NK-92 (cell line): Measurements from ENCODE around the gene FBXL2.
"Not testable (repeated sequence)": the region's sequence is repeated elsewhere in the genome, so short reads cannot be mapped to it uniquely, and the experiment has no call there.

Experiments
- DNase-seq: peaks from one replicate; lab custom pipeline; 2025; ENCODE audit not compliant: unreplicated experiment; lab: John Stamatoyannopoulos, UW

Gene FBXL2

DNA sequence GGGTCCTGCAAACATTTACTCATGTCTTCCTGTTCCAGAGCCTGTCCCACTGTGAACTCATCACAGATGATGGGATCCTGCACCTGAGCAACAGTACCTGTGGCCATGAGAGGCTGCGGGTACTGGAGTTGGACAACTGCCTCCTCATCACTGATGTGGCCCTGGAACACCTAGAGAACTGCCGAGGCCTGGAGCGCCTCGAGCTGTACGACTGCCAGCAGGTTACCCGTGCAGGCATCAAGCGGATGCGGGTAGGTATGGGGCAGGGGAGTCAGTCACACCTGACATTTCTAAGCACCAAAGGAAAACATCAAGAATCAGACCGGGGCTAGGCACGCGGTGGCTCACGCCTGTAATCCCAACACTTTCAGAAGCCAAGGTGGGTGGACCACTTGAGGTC is 106.7 kb downstream of the FBXL2 start:
- no peak for DNase-seq

DNA sequence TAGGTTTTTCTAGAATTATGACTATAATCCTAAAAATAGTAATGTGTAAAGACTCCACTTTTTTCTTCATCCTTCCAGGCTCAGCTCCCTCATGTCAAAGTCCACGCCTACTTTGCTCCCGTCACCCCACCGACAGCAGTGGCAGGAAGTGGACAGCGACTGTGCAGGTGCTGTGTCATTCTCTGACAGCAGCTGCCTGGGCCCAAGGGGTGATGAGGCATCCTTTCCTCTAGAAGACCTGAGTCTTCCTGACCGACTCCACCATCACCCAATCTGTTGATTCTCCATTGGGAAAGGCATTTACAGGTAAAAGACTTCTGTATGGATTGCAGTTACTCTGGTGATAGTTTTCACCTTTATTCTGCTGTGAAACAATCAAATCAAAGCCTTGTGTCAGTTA is 108.2 kb downstream of the FBXL2 start:
- DNase-seq, result no peak

DNA sequence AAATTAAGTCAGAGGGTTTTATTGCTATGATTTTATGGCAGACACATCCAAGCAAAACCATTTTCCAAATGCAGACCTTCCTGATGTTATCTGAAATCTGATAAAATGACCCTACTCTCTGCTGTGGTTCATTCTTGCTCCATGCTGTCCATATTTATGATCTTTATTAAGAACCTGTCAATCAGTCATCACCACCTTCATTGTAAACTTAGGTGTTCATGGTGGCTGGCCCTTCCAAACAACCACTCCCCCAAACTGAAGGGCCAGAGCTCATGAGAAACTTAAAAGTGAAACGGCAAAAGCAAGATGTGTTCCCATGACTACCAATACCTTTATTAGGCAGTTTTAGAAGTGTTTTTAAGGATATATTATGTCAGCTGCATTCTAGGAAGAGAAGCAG is 109.4 kb downstream of the FBXL2 start:
- DNase-seq, result no peak

DNA sequence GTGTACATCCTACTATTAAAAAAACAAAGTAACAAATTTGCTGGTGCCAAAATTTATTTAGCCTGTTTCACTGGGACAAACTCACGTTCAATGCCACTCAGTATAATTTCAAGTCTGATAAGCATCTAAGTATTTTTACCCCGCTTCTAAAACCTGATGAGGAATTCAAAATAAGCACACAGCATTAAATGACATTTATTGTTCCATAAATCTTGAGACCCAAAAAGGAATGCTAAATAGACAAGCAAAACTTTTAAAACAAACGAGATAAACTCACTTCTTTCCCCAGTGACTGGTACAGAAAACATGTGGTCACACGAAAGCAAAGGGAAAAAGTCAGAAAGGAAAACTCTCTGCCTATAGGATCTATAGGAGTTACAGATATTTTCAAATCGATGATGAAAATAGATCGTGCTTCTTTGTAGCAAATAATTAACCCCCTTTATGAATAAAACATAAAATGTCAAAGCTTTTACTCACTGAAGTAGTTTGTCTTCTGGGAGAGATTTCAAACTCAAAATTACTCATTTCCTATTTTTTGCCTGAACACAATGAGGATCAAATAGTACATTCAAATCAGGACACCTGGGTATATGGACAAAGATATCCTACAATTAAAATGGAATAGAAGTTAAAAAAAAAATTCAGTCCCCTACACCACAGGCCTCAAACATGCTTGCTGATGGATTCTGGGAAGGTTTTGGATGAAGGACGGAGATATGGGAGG is 111.3 kb downstream of the FBXL2 start:
- DNase-seq, result no peak

DNA sequence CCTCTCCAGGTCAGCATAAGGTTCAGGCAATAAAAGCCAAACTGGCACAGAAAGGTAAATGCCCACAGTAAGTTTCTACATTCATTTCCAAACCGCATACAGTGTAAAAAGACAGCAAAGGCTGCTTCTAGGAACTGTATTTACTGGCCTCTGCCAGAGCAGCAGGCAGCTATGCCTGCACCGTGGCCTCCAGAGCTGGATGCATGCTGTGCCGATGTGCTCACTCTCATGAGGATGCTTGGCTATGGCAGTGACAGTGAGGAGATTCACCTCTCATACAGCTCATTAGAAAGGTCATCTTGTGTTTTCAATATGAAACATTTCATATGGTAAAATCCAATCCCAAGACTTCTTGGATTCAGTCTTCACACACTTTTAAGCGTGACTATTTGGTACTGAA is 112.7 kb downstream of the FBXL2 start:
- no peak for DNase-seq

DNA sequence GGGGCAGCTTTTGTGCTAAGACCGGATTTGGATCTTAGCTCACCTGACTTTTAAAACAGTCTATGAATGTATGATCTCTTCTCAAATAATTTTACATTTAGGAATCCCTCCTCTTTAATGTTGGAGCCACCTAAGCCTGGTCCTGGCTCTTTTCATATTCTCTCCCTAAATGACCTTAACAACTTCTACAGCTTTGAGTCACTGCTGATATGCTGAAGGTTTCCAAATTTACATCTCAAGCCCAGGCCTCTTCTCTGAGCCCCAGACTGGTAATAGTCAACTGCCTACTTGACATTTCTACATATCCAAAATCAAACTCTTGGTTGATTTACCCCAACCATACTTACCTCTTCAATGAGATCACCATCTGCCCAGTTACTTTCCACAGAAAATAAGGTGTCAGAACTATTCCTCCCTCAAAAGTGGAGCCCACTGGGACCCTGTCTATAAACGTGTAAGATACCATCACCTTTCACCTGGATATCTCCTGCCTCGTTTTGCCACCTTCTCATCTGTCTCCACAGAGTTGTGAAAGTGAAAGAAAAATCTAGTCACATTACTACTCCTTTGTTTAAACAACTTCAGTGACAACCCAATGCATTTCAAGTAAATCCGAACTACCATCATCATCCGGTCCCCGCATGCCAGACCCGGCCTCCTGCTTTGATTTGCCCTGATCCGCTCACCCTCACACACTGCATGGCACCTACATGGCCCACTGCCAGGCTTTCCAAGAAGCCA is 114.2 kb downstream of the FBXL2 start:
- no peak for DNase-seq

DNA sequence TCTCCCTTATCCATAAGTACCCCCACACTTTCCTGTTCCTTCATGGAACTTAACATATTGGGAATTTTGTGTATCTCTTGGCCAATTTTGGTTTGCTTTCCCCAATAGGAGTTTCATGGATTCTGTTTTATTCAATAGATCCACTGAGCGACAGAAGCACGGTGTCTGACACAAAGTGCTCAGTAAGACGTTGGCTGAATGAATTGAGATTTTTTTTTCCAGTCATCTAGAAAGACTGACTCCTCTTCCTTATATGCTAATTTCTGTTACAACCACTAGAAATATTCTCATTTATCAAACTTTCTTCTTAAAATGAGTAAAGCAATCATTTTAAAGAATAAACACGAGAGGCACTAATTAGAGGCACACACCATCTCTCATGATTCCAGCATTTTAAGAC is 114.9 kb downstream of the FBXL2 start:
- no peak for DNase-seq

DNA sequence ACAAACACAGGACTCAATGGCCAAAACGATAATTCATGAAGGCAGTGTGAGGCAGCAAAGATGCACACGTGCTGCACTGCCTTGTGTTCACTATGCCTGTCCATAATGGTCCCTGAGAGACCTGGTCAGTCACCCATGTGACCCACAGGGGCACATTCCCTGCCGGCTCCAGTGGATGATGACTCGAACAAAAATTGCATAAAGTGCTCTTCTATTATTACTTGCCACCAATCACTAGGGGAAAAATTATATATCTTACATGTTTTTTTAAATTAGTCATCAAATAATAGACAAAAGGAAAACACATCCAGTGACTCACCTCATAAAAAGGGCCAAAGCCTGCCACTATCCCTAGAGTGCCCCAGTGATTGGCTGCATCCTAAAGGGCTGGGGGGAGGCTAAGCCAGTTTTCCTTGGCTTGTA is 115.5 kb downstream of the FBXL2 start:
- DNase-seq, result no peak

DNA sequence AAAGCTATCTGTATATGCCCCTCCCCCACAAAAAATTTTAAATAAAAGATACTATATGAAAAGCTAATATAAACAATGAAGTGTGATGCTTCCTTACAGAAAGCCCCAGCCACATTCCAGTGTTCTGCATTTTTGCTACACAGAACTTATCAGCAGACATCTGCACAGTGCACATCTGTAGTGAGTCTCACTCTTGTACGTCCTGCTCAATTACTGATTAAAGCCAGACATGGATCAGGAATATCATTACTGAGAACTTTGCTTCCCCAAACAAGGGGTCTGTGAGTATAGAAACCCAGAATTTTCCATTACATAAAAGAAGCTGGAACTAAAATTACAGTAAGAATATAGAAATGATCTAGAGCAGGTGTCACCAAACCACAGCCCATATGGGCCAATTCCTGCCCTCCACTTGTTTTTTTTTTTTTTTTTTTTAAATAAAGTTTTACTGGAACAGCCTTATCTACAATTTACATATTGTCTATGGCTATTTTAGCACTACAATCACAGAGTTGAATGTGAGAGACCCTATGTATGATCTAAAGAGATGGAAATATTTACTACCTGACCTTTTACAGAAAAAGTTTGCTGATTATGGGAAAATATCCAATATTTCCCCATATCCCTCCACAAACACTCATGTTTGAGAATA is 117.3 kb downstream of the FBXL2 start:
- no peak for DNase-seq

DNA sequence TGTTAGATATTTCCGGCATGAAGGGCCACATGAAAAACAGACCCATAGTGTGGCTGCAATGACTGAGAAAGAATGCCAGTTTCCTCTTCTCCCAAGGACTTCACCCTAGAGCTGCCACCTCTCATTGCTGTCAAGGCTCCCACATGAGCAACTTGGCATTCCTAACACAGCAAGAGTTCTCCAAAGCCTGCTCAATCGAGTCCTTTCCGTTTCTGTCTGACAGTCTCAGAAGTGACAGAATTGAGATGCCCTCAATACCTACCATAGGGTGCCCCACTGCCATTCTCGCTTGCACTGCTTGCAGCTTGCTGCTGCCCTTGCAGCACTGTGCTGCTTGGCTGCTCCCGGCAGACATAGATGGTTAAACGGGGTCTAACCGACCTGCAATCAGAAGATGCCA is 118.7 kb downstream of the FBXL2 start:
- no peak for DNase-seq

DNA sequence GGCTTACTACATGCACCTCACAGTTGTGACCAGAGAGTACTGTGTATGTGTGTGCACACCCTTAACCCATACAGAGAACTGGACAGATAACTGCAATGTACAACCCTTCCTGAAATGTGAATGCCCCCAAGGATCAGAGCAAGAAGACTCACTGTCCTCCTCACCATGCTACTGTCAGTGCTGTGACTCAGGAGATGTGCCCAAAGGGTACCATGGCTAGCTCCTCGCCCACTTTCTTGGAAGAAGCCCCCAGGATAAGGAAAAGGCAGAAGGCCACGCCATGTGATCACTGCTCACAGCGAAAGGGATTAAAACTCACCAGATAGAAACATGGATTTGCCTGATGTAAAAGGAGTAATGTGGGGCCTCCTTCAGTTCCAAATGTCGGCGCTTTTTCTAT is 121.2 kb downstream of the FBXL2 start:
- DNase-seq, result no peak

DNA sequence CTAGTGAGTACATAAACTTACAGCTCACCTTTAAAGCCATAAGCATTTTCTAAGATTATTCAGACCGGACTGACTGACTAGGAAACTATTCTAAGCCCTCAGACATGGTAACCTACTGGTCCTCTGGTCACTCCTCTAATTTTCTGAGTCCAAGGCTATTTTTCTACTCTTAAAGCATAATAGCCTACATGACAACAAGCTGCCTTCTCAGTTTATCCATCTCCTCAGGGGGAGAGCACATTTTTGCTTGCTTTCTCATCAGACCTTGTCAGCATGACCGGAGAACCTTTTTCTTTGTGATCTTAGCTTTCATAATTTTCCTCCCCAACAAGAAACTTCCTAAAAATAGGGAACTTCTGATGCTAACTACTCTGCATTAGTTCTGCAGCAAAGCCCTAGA is 124.5 kb downstream of the FBXL2 start:
- no peak for DNase-seq

DNA sequence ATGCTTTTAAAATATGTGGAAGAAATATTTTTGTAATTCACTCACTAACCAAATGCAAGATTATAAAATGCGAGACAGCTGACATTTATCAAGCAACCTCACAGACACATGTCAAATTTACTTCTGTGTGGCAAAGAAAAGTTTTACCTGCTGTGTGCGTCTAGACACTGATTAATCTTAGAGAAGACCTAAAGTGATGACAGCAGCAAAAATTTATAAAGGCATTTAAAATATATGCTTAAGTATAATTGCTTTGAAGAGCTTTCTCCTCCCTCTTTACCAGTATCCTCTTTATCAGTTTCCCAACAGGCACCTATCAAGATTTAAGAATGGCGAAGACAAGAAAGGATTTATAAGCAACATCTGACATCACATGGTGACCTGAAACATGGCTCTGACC is 125.7 kb downstream of the FBXL2 start:
- DNase-seq, result no peak

DNA sequence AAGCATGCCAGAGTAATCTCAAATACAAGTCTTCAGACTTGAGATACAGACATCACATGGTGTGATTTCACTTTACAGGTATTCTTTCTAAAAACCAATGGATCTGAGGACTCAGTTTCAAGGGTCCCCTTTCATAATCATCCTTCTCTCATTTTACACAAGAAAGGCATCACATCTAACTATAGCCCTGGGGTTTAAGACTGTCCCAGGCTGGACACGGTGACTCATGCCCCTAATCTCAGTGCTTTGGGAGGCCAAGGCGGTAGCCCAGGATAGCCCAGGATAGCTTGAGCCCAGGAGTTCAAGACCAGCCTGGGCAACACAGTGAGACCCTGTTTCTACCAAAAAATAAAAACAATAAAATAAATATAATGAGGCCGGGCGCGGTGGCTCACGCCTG is 126.5 kb downstream of the FBXL2 start:
- DNase-seq, result no peak

DNA sequence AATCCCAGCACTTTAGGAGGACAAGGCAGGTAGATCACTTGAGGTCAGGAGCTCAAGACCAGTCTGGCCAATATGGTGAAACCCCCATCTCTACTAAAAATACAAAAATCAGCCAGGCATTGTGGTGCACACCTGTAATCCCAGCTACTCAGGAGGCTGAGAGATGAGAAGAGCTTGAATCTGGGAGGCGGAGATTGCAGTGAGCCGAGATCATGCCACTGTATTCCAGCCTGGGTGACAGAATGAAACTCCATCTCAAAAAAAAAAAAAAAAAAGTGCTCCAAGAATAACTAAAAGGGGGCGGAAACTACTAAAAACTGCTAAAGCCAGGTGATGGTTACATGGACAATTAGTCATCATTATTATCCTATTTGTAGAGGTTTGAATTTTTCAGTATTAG is 133.6 kb downstream of the FBXL2 start:
- DNase-seq, result not testable (repeated sequence)

DNA sequence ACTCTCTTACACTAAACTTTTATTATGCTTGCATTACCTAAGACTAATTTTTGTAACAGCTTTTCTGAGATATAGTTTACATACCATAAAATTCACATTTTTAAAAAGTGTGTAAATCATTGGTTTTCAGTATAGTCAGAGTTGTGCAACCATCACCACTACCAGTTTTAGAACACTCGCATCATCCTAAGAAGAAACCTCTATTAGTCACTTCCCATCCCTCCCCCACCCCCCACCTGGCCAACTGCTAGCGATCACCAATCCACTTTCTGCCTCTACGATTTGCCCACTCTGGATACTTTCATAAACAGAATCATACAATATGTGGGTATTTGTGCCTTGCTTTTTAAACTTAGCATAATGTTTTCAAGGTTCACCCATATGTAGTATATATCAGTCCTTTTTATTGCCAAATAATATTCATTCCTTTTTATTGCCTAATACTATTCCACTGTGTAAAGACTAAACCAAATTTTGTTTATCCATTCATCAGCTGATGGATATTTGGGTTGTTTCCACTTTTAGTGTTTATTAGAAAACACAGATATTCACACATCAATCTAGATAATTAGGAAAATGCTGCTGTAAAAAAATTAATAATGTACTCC is 139.9 kb downstream of the FBXL2 start:
- no peak for DNase-seq

DNA sequence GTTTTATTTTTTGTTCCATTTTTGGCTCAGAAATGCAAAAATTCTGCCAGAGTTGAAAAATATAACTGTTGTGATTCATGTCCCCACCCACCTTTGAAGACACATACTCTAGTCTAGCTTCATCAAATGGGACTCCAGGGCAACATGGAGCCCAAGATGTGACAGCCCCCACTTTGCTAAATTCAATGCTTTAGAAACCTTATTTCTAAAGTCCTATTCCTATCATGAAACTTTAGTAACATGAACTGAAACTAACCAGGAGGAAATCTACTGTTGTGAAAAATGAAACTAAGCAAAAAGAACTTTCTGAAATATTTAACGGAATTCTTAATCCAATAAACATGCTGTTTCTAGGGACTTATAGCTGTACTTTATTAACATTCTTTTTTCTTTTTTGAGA is 142.7 kb downstream of the FBXL2 start:
- DNase-seq, result no peak

DNA sequence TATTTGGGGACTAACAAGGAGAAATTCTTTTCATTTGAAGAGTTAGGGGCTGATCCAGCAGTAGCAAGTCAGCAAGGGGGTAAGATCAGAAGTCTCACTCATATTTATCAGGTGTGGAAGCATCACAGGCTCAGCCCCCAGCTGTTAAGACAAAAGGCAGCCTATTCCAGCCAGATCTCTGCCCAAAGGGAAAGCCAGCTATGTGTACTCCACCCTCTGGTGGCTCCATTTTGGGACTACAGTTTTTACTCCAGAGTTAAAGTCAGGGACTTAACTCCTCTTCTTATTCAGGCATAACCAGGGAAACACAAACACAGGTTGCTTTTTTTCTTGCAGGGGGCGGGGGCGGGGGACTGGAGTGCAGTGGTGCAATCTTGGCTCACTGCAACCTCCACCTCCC is 143.7 kb downstream of the FBXL2 start:
- DNase-seq, result no peak

DNA sequence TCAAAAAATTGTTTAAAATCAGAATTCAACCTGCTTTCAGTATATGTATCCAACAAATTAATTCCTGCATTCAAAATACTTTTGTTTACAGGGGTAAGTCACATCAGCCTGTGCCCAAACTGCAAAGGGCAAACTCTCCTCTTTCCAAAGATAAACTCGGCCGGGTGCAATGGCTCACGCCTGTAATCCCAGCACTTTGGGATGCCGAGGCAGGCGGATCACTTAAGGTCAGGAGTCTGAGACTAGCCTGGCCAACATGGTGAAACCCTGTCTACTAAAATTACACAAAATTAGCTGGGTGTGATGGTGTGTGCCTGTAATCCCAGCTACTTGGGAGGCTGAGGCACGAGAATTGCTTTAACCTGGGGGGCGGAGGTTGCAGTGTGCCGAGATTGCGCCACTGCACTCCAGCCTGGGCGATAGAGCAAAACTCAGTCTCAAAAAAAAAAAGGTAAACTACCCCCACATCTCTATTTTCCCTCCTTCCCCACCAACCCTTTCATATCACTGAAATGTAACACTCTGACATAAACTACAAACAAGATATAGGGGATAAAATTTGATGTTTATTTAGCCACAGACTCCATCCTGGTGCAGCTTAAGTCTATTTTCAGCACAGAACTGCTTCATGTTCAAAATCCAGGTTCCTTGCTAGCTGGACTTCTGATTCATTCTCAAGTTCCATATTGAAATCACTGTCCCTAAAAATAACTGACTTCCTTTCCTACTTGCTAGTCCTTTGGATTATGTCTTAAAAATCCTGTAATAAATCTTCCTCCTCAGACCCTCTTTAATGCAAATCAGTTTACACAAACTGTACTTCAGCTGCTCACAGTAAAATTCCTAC is 147.6 kb downstream of the FBXL2 start:
- DNase-seq, result no peak

DNA sequence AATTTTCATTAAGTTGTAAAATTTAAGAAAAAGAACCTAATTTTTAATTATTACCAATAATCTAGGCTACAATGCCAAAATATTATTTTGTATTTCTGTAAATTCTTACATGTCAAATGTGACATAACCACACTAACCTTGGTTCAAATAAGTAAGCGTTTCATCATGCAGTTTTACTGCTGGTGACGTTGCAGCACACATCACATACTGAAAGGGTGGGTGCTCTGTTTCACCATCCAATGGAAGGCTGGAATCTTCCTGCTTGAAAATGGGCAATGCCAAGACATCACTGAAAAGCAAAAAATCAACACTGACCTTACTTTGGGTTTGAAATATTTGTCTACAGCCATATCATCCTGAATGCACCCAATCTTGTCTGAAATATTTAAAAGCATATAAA is 148.2 kb downstream of the FBXL2 start:
- DNase-seq, result no peak

DNA sequence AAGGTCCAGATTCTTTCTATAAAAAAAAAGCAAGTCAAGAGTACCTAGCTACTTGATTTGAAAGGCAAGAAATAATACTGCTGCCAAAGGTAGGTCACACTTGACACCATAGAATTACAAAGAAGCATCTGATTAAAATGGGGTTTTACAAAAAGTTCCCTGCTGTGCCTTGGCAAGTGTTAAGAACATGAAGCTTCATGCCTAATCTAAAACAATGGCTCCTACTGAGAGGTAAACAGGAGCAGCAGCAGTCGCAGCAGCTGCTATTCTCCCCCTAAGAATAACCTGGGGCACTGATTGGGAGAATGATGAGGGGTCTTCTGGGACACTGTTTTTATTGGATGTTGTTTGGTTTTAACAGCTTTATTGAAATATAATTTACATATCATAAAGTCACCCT is 148.8 kb downstream of the FBXL2 start:
- no peak for DNase-seq
